Chondrocyte (in vitro differentiated cells): ENCODE measurements around the gene PAQR5. TPM values are rescaled to one million over a fixed set of nuclear protein-coding genes. Genes with fewer than 3 reads are reported as not detected.

Experiments used
- DNase-seq: peaks from one replicate; pipeline ENCODE4 v3.0.0; 2021; ENCODE audit warnings: mixed read lengths, low spot score
- H3K27ac Mint-ChIP-seq: one replicate; pipeline ENCODE4 v1.8.0; 2021; ENCODE audit warnings: mild to moderate bottlenecking, moderate library complexity, mixed read lengths; ENCODE audit not compliant: unreplicated experiment
- H3K27me3 Mint-ChIP-seq: 2 replicates; pipeline ENCODE4 v1.8.0; 2021; ENCODE audit warnings: low read depth, mixed read lengths
- H3K36me3 Mint-ChIP-seq: 2 replicates; pipeline ENCODE4 v1.8.0; 2021; ENCODE audit warnings: low read depth, mixed read lengths
- H3K4me1 Mint-ChIP-seq: 2 replicates; pipeline ENCODE4 v1.8.0; 2021; ENCODE audit warnings: low read depth, mild to moderate bottlenecking, mixed read lengths
- H3K4me3 Mint-ChIP-seq: one replicate; pipeline ENCODE4 v1.8.0; 2021; ENCODE audit warnings: mild to moderate bottlenecking, moderate library complexity, mixed read lengths; ENCODE audit not compliant: unreplicated experiment
- H3K9me3 Mint-ChIP-seq: 2 replicates; pipeline ENCODE4 v1.8.0; 2021; ENCODE audit warnings: low read depth, mixed read lengths
- long read RNA-seq: library from polyadenylated mRNA; stranded (forward); transcript quantifications from one replicate; pipeline ENCODE4 v2.0.0, GENCODE V29; 2021
- total RNA-seq: library from RNA; stranded (reverse); gene quantifications from 3 replicates; pipeline ENCODE4 v1.2.1, GENCODE V29; 2021
- TF ChIP-seq, protein P1 (sequence below): fragments of 200-600 bp; sonication (generic); IDR thresholded peaks from 2 replicates; pipeline ENCODE4 v1.5.0; 2021; ENCODE audit warnings: antibody characterized with exemption, mild to moderate bottlenecking, moderate library complexity

Gene PAQR5, protein sequence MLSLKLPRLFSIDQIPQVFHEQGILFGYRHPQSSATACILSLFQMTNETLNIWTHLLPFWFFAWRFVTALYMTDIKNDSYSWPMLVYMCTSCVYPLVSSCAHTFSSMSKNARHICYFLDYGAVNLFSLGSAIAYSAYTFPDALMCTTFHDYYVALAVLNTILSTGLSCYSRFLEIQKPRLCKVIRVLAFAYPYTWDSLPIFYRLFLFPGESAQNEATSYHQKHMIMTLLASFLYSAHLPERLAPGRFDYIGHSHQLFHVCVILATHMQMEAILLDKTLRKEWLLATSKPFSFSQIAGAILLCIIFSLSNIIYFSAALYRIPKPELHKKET
- total RNA-seq, result 0.20 TPM in 1 of 3 replicates, not detected in the others
- long read RNA-seq, result 0 reads

DNA sequence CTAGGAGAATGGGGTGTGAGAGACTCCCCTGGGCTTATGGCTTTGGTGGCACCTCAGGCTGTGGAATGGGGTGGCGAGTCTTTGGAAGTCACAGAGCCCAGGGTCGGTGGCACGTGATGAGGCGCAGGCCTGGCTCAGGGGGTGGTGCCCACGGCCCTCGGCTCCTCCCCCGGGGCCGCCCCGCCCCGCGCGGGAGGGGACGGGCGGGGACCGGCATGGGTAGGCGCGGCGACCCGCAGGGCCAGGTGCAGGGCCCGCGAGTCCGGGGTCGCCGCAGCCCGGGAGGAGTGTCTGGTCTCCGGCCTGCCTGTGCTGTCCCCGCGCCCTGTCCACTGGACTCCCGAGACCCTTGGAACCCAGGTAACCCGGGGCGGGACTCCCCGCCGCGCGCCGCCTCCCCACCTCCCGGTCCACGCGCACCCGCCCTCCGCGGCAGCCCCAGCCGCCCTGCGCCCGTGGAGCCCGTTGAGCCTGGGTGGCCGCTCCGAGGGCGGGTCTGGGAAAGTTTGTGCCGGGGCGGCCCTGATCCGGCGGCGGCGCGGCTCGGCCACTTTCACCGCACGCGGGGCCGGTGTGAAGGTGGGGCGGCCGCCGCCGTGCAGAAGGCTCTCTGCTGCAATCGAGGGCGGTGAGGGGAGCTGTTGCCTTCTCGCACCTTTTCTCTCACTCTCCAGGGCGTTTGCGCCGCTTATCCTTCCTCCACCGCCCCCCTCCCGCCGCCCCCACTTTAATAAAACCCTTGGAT, at the start of gene PAQR5:
Gene PAQR5, plus strand, starts transcription at position 216 of the 745 bp plus-strand sequence. CDS start 61,169 bp downstream, outside the sequence.
- H3K36me3 Mint-ChIP-seq, result no peaks in the 10 kb centered on the region
- TF ChIP-seq, protein P1, sequence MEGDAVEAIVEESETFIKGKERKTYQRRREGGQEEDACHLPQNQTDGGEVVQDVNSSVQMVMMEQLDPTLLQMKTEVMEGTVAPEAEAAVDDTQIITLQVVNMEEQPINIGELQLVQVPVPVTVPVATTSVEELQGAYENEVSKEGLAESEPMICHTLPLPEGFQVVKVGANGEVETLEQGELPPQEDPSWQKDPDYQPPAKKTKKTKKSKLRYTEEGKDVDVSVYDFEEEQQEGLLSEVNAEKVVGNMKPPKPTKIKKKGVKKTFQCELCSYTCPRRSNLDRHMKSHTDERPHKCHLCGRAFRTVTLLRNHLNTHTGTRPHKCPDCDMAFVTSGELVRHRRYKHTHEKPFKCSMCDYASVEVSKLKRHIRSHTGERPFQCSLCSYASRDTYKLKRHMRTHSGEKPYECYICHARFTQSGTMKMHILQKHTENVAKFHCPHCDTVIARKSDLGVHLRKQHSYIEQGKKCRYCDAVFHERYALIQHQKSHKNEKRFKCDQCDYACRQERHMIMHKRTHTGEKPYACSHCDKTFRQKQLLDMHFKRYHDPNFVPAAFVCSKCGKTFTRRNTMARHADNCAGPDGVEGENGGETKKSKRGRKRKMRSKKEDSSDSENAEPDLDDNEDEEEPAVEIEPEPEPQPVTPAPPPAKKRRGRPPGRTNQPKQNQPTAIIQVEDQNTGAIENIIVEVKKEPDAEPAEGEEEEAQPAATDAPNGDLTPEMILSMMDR, result no peak
- H3K9me3 Mint-ChIP-seq, result no peaks in the 10 kb centered on the region
- no peak within 1 kb of the TSS for H3K27ac Mint-ChIP-seq
- peaks cover 4% of the 10 kb centered on the region for H3K4me1 Mint-ChIP-seq
- peak within 1 kb of the TSS; percentile 62 for H3K4me3 Mint-ChIP-seq
- peaks cover 22% of the 10 kb centered on the region for H3K27me3 Mint-ChIP-seq
- no peak for DNase-seq

DNA sequence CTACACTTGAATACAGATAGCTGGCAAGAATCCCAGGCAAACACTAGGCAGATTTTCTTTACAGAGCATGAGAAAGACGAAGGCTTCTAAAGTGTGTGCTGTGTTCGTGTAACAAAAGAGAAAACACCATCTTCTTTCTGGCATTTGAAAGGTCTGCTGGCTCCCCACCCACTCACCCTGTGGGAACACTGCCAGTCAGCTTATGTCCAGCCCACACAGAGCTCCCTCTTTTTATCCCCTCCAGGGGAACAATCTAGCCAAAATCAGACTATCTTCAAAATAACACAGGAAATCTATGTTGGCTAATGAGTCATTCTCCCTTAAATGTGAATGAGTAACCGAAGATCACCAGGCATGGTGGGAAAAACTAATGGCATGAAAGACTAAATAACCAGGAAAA, 45.6 kb upstream of the PAQR5 start:
- peak overlapping the region; percentile 94 for H3K27ac Mint-ChIP-seq

DNA sequence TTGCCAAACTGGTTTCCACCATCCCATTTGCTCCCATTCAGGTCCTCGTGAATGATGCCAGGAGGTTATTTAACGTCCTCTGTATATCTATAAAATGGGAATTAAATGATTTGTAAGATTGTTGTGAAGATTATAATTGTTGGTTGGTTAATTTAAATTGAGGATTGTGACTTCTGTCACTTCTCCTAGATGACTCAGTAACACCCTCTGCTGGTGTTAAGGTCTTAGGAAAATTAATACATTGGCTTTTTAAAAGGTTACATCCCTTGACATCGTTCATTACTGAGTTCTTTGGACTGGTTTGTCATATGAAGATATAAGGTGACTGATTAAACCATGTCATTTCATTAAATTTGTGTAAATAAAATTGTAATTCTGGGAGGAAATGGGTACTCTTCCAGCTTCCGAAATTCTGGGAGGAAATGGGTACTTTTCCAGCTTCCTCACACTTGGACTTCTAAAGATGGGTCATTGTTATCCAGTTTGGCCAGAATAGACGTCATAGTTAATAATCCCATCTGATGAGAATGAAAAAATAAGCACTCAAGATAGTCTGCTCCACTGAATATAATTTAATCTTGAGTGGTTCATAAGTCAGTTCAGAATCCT, 33.3 kb upstream of the PAQR5 start:
- Mint-ChIP-seq H3K4me3 (no peak overlapping the region), H3K4me1 (no peaks in the 10 kb centered on the region), H3K27ac (no peak overlapping the region), H3K36me3 (peaks cover 4% of the 10 kb centered on the region), H3K27me3 (no peaks in the 10 kb centered on the region), H3K9me3 (no peaks in the 10 kb centered on the region)
- no peak for DNase-seq
- TF ChIP-seq, protein P1, result peak; percentile 87

More for the DNA sequence above, 45.6 kb upstream of the PAQR5 start:
- TF ChIP-seq, protein P1, result no peak
- peaks cover 19% of the 10 kb centered on the region for H3K4me1 Mint-ChIP-seq
- H3K36me3 Mint-ChIP-seq, result no peaks in the 10 kb centered on the region
- H3K4me3 Mint-ChIP-seq, result peak overlapping the region; percentile 16
- DNase-seq, result no peak
- peaks cover 3% of the 10 kb centered on the region for H3K9me3 Mint-ChIP-seq
- no peaks in the 10 kb centered on the region for H3K27me3 Mint-ChIP-seq

DNA sequence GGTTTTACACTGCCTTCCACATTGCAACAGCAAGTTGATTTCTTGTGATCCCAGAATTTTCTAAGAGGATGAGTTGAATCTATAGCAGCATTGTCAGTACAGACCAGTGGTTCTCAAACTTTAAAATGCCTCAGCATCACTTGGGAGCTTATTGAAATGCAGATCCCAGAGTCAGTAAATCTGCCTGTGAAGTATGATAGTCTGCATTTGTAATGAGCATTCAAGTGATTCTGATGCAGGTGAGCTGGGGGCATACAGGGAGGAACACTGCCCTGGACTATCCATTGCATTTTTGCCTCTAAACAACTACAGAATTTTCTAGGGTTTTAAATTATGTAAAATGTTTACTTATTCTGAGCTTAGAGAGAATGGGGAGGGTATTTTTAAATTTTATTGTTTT, 27.5 kb upstream of the PAQR5 start:
- no peak overlapping the region for H3K4me3 Mint-ChIP-seq
- no peaks in the 10 kb centered on the region for H3K27me3 Mint-ChIP-seq
- H3K27ac Mint-ChIP-seq, result no peak overlapping the region
- peaks cover 2% of the 10 kb centered on the region for H3K36me3 Mint-ChIP-seq
- no peak for DNase-seq
- no peaks in the 10 kb centered on the region for H3K9me3 Mint-ChIP-seq
- TF ChIP-seq, protein P1, result no peak
- peaks cover 3% of the 10 kb centered on the region for H3K4me1 Mint-ChIP-seq

DNA sequence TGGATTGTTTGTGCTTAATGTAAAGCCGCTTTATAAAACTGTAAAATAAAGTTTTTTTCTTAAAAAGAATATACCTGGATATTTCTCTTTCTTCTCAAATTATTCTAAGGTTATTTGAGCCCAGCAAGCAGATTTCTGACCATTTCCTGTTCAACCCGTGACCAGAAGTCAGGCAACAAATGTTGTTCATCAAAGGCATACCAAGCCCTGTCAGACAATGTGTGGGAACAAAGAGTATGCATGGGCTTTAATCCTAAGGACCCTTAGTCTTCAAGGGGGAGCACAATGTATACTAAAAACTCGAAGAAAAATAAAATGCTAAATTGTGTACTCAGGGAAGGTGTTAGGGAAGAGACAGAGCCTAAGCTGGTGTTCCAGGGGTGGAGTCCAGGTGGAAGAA, 26.6 kb upstream of the PAQR5 start:
- Mint-ChIP-seq H3K4me1 (peaks cover 5% of the 10 kb centered on the region), H3K27ac (no peak overlapping the region), H3K4me3 (no peak overlapping the region), H3K9me3 (no peaks in the 10 kb centered on the region), H3K27me3 (no peaks in the 10 kb centered on the region), H3K36me3 (peaks cover 2% of the 10 kb centered on the region)
- TF ChIP-seq, protein P1, result no peak
- no peak for DNase-seq
